D721Med (cell line): ENCODE measurements around the gene MOB3C.

ENCODE experiments used
- DNase-seq: peaks from one replicate; pipeline ENCODE4 v3.0.0; 2011; ENCODE audit warnings: low spot score; ENCODE audit not compliant: insufficient read length
- FAIRE-seq: peaks from 2 replicates; lab custom pipeline; 2011; peaks lifted over from hg19 to GRCh38; lab: Jason Lieb, UNC
- CTCF ChIP-seq: IDR thresholded peaks from 2 replicates; pipeline ENCODE4 v1.5.1; 2012; ENCODE audit warnings: mild to moderate bottlenecking, control low read depth; ENCODE audit not compliant: insufficient read depth; ENCODE audit errors: missing control alignments

The MOB3C gene

GRCh38 chr1:46575300-46575699 lies 41.3 kb downstream of the MOB3C start:
- DNase-seq (no peak), FAIRE-seq (no peak)
- no peak for TF ChIP-seq CTCF

GRCh38 chr1:46571691-46572225 lies 44.9 kb downstream of the MOB3C start:
- TF ChIP-seq CTCF = no peak
- DNase-seq (no peak), FAIRE-seq (no peak)

GRCh38 chr1:46569884-46570725 lies 46.5 kb downstream of the MOB3C start:
- TF ChIP-seq CTCF = no peak
- DNase-seq (no peak), FAIRE-seq (no peak)

GRCh38 chr1:46569116-46569515 lies 47.5 kb downstream of the MOB3C start:
- FAIRE-seq (no peak), DNase-seq (no peak)
- TF ChIP-seq CTCF = no peak

- TF ChIP-seq CTCF = no peak
- FAIRE-seq (no peak), DNase-seq (no peak)
Measured at GRCh38 chr1:46568461-46568891, 48.1 kb downstream of the MOB3C start.

GRCh38 chr1:46563341-46563740 lies 53.3 kb downstream of the MOB3C start:
- DNase-seq = no peak
- TF ChIP-seq CTCF = no peak
- no peak for FAIRE-seq

- DNase-seq = no peak
- no peak for FAIRE-seq
- TF ChIP-seq CTCF = no peak
Measured at GRCh38 chr1:46562498-46562897, 54.1 kb downstream of the MOB3C start.
